GM23248 (cell line): ENCODE measurements around the gene KRTAP9-1.

Experiments used
- EZH2 ChIP-seq: fragments of 200-600 bp; sonication (generic); IDR thresholded peaks from 2 replicates; pipeline ENCODE4 v1.6.1; 2018; ENCODE audit warnings: antibody characterized with exemption, mild to moderate bottlenecking; ENCODE audit not compliant: insufficient read depth, poor library complexity, severe bottlenecking
- EZH2phosphoT487 ChIP-seq: fragments of 200-600 bp; sonication (generic); IDR thresholded peaks from 2 replicates; pipeline ENCODE4 v1.6.1; 2018; ENCODE audit warnings: antibody characterized with exemption, moderate library complexity, mild to moderate bottlenecking, low read depth; ENCODE audit not compliant: insufficient read depth

DNA sequence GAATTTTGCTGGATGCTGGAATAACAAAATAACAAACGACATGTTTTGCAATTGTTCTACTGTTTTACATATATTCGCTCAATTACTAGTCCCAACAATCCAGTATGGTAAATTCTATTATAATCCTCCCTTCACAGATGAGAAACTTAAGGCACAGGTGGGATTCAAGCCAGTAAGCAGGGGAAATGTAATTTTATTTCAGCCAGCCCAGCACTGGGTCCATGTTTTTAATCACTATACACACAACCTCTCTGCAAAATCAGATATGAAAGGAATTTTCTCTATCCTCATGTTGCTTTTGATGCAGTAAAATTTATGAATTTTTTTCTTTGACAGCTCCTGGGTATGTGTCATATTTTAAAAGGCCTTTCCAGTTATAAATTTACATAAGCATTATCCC lies 44.4 kb upstream of the KRTAP9-1 start:
- TF ChIP-seq EZH2phosphoT487 (no peak), EZH2 (no peak)
